Astrocyte of the cerebellum (primary cell): Measurements from ENCODE around the gene RAB17.
A peak's percentile ranks its signal among the peaks of the same experiment; 100 is the strongest.

Experiments used
- DNase-seq: peaks from one replicate; pipeline ENCODE4 v3.0.0-alpha.2; 2011; ENCODE audit warnings: low read depth
- H3K4me3 ChIP-seq: 2 replicates; pipeline ENCODE4 v1.5.1; 2011; ENCODE audit warnings: mild to moderate bottlenecking, low read depth, low read length, moderate library complexity
- CTCF ChIP-seq: IDR thresholded peaks from 2 replicates; pipeline ENCODE4 v1.5.1; 2012; ENCODE audit warnings: low read length, low read depth, moderate library complexity, mild to moderate bottlenecking; ENCODE audit errors: missing control alignments
- in situ Hi-C: cut with HindIII; loops from 2 replicates; pipeline ENCODE4 v1.10.0; 2017; ENCODE audit warnings: low sequenced_read_pairs

The RAB17 gene

DNA sequence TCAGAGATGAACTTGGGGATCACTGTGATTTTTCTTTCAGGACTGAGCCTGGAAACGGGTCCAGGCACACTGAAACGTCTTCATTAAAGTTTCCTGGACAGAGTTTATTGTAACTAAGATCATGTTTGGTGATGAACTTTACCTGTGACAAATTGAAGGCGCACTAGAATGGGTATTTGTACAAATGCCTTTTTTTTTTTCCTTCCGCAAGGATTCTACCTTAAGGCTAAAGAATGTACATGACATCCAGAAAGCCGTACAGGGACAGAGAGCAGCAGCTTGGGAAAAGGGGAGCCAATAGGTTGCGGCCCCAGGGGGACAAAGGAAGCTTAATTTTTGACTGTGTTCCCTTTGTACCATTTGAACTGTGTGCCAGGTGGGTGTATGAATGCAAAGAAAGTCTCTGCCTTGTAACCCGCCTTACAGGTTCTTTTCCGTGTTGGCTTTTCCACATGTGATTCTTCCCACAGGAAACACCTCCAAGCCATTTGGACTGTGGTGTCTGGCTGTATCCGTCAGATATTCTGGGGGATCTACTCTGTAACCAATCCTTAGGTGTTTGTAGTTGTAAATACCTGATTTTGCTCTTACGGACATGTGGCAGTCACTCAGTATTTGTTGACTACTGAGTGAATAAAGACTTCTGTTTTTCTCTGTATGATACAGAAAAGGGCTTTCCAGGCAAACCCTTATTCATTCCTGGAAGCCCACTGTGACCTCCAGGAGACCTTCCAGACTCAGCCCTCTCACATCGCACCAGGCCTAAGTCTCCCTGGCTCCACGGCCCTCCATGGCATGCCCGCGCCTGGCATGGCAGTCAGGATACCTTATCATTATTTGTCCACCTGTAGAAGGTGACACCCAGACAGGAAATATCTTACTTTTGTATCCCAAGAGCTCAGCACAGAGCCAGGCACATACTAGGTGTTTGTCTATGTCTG is 38.0 kb upstream of the RAB17 start:
- H3K4me3 ChIP-seq: peak overlapping the region; percentile 55
- no peak for DNase-seq
- in situ Hi-C loops: no loop called here
- no peak for TF ChIP-seq CTCF

DNA sequence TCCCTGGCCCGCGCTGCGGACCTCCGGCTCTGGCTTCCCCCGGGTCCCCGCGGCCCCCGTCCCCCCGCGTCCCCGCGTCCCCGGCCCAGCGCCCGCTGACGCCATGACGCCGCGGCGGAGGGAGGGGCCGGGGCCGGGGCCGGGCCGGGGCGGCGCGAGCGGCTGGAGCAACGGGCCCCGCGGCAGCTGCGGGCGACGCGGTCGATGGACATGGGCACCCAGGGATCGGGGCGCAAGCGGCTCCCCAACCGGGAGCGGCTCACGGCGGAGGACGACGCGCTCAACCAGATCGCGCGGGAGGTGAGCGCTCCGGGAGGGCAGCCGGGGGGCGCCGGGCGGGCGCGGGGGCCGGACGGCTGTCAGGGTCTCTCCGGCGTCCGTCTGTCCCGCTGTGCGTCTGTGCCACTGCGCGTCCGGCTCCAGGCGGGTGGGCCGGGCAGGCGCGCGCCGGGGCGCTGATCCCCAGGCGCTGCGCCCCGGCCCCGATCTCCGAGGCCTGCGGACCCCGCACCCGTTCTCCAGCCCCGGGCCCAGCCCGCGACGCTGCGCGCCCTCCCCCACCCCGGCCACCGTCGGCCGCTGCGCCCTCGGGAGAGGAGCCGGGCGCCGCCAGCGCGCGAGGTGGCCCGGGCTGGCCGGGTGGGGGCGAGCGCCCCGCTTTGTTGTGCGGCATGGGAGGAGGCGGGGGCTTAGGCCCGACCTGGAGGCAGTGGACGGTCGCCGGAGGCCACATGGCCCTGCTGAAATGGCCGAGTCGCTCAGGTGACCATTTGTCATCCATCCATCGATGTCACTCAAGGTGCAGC is 37.1 kb upstream of the RAB17 start, which contains the start of gene LRRFIP1:
LRRFIP1 (plus strand) TSS at position 147 of the 806 bp plus-strand sequence; CDS start at position 205, 58 bp downstream.
- TF ChIP-seq CTCF: no peak
- in situ Hi-C loops: no loop called here
- DNase-seq: no peak
- peak within 1 kb of the TSS; percentile 55 for H3K4me3 ChIP-seq

GRCh38 chr2:237626813-237627440 is 36.4 kb upstream of the RAB17 start:
- H3K4me3 ChIP-seq: peak overlapping the region; percentile 55
- no peak for TF ChIP-seq CTCF
- in situ Hi-C loops: no loop called here
- DNase-seq: no peak

DNA sequence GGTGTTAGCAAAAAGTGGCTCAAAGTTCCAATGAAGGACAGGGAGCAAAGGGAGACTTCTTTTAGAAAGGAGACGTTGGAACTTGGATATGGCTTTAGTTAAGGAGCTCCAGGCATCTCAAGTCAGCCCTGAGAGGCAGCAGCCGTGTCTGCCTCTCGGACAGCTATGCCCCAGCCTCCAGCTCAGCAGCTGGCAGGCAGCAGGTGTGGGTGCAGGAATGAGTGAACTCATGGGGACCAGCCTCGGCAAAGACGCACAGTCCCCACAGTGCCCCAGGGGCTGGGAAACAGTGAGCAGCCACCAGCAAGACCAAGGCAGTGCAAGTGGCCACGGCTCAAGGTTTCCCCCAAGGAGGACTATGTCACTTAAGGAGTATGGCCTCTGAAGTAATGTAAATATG is 35.2 kb upstream of the RAB17 start:
- DNase-seq: no peak
- no peak overlapping the region for H3K4me3 ChIP-seq
- in situ Hi-C loops: no loop called here
- TF ChIP-seq CTCF: no peak

DNA sequence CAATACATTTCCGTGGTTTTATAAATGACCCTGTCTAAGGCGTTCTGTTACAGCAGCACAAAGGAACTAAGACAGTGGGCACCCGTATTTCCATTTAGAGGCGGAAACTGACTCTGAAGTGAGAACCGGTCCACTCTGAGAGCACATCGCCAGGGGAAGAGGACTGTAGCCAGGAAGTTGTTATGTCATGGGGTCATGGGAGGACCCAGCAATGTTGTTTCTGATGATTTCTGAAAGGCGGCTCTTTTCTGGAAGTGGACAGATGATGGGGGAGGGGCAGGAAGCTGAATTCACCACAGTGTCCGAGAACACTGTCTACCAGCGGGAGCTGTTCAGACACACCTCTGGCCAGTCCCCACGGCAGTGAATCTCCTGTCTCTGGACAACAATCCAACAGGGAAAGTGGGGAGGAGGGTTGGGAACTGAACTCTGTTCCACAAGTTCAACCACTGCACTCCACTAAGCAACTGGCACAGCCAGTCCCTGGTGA is 34.7 kb upstream of the RAB17 start:
- H3K4me3 ChIP-seq: no peak overlapping the region
- in situ Hi-C loops: no loop called here
- DNase-seq: no peak
- TF ChIP-seq CTCF: no peak

GRCh38 chr2:237624565-237624964 is 34.0 kb upstream of the RAB17 start:
- no peak overlapping the region for H3K4me3 ChIP-seq
- no peak for TF ChIP-seq CTCF
- in situ Hi-C loops: no loop called here
- no peak for DNase-seq
